Activated CD8-positive, alpha-beta T cell treated with anti-CD3 and anti-CD28 coated beads, Interleukin-2, amount 10 ng/mL, durations not matched to agents 7 days and 5 days (primary cell): ENCODE data around the gene ADRB1. TPM values are rescaled to one million over a fixed set of nuclear protein-coding genes. Genes with fewer than 3 reads are reported as not detected.

ENCODE experiments used
- total RNA-seq, 2 experiments: library from RNA; stranded (reverse); gene quantifications; one replicate each; pipeline ENCODE4 v1.2.3, GENCODE V29; 2021

ADRB1 gene
- total RNA-seq, 2 experiments from 2014 or later: 0.29 to 0.45 TPM

Other genes starting within 250 kb of the ADRB1 start
- 10 to 100 TPM; 13.0 to 13.3 TPM for gene DCLRE1A, start 189.8 kb upstream of the ADRB1 start, total RNA-seq
- gene NHLRC2, start 189.2 kb upstream of the ADRB1 start, total RNA-seq: 10 to 100 TPM; 24.6 to 25.0 TPM
- gene CCDC186, start 130.3 kb downstream of the ADRB1 start, total RNA-seq: 10 to 100 TPM; 12.8 to 13.3 TPM
- not detected for gene TDRD1, start 135.5 kb downstream of the ADRB1 start, total RNA-seq
- gene VWA2, start 195.4 kb downstream of the ADRB1 start, total RNA-seq: not detected